Hepatocyte (in vitro differentiated cells): ENCODE data around the gene MAGOHB. TPM values are rescaled to one million over a fixed set of nuclear protein-coding genes. Genes with fewer than 3 reads are reported as not detected.

Source experiments
- DNase-seq: peaks from one replicate; pipeline ENCODE4 v3.0.0-alpha.2; 2016; ENCODE audit warnings: low spot score
- H2AFZ ChIP-seq: fragments of 200-600 bp; sonication (generic); 2 replicates; pipeline ENCODE4 v1.6.0; 2016; ENCODE audit warnings: antibody characterized with exemption, mild to moderate bottlenecking
- H3K27ac ChIP-seq: fragments of 200-600 bp; sonication (generic); 2 replicates; pipeline ENCODE4 v1.5.1; 2016; ENCODE audit warnings: mild to moderate bottlenecking
- H3K27me3 ChIP-seq: fragments of 200-600 bp; sonication (generic); 2 replicates; pipeline ENCODE4 v1.6.1; 2016
- H3K36me3 ChIP-seq: fragments of 200-600 bp; sonication (generic); replicated peaks from 2 replicates; pipeline ENCODE4 v1.5.1; 2016; ENCODE audit warnings: low read depth; ENCODE audit not compliant: insufficient read depth
- H3K4me1 ChIP-seq: fragments of 200-600 bp; sonication (generic); 2 replicates; pipeline ENCODE4 v1.5.1; 2016; ENCODE audit warnings: mild to moderate bottlenecking, moderate library complexity; ENCODE audit not compliant: insufficient read depth
- H3K4me2 ChIP-seq: fragments of 200-600 bp; sonication (generic); 2 replicates; pipeline ENCODE4 v1.6.0; 2016
- H3K4me3 ChIP-seq: fragments of 200-600 bp; sonication (generic); 2 replicates; pipeline ENCODE4 v1.5.1; 2016; ENCODE audit warnings: mild to moderate bottlenecking
- H3K79me2 ChIP-seq: fragments of 200-600 bp; sonication (generic); 2 replicates; pipeline ENCODE4 v1.6.0; 2017; ENCODE audit warnings: mild to moderate bottlenecking
- H3K9me2 ChIP-seq: fragments of 200-600 bp; sonication (generic); replicated peaks from 2 replicates; pipeline ENCODE4 v1.6.0; 2017; ENCODE audit warnings: mild to moderate bottlenecking; ENCODE audit not compliant: insufficient read depth
- H3K9me3 ChIP-seq: fragments of 200-600 bp; sonication (generic); 2 replicates; pipeline ENCODE4 v1.5.1; 2016; ENCODE audit warnings: low read depth, mild to moderate bottlenecking
- H4K20me1 ChIP-seq: fragments of 200-600 bp; sonication (generic); 2 replicates; pipeline ENCODE4 v1.6.0; 2016; ENCODE audit warnings: mild to moderate bottlenecking; ENCODE audit not compliant: insufficient read depth, poor library complexity, severe bottlenecking
- EZH2 ChIP-seq: fragments of 200-600 bp; sonication (generic); IDR thresholded peaks from 2 replicates; pipeline ENCODE4 v1.6.1; 2016; ENCODE audit warnings: antibody characterized with exemption, mild to moderate bottlenecking, borderline replicate concordance
- EZH2phosphoT487 ChIP-seq: fragments of 200-600 bp; sonication (generic); IDR thresholded peaks from one replicate; pipeline ENCODE4 v1.6.1; 2018; ENCODE audit warnings: antibody characterized with exemption, mild to moderate bottlenecking, low read depth, moderate library complexity; ENCODE audit not compliant: unreplicated experiment, severe bottlenecking
- WGBS: methylation state at CpG from one replicate; pipeline ENCODE4 v1.1.6; 2016; ENCODE audit warnings: low lambda C conversion rate; ENCODE audit errors: missing lambda C conversion rate; 5-methylcytosine and 5-hydroxymethylcytosine counted together
- polyA plus RNA-seq: library from polyadenylated mRNA; unstranded; fragments of >200 nt; fragmentation: Nextera tagmentation; extraction: Ambion mirVana; gene quantifications from 2 replicates; pipeline ENCODE4 v1.2.1, GENCODE V29; 2016
- total RNA-seq: library from RNA; depleted of rRNA; stranded (reverse); fragments of >200 nt; gene quantifications from 2 replicates; pipeline ENCODE4 v1.2.3, GENCODE V29; 2014
- TF ChIP-seq, protein P1 (sequence below): fragments of 200-600 bp; sonication (generic); IDR thresholded peaks from 2 replicates; pipeline ENCODE4 v1.5.1; 2016; ENCODE audit warnings: antibody characterized with exemption, mild to moderate bottlenecking; ENCODE audit not compliant: poor library complexity

MAGOHB gene
- total and polyA plus RNA-seq, 2 experiments from 2014 or later = 21.4 to 40.2 TPM

DNA sequence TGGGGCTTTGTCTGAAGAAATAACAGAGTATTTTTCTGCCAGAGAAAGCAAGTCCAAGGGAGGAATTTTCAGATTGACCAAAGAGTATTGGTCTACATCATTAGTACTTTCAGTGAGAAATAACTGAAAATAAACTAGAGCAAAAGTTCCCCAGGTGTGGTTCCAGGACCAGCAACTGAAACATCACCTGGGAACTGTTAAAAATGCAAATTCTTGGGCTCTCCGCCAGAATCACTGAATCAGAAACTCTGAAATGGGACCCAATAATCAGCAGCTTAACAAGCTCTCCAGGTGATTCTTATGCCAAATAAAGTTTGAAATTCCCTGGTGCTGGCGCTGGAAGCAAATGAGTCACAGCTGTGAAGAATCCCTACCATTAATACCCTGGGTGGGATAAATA, 55.6 kb downstream of the MAGOHB start:
- Histone ChIP-seq H3K4me3 (no peak overlapping the region), H3K9me2 (no peaks in the 10 kb centered on the region), H3K4me1 (no peaks in the 10 kb centered on the region), H3K27ac (no peak overlapping the region), H3K9me3 (no peaks in the 10 kb centered on the region), H3K36me3 (no peaks in the 10 kb centered on the region), H2AFZ (no peak overlapping the region), H3K27me3 (no peaks in the 10 kb centered on the region), H4K20me1 (no peaks in the 10 kb centered on the region), H3K4me2 (no peak overlapping the region), H3K79me2 (no peaks in the 10 kb centered on the region)
- DNase-seq = no peak
- TF ChIP-seq, protein P1, sequence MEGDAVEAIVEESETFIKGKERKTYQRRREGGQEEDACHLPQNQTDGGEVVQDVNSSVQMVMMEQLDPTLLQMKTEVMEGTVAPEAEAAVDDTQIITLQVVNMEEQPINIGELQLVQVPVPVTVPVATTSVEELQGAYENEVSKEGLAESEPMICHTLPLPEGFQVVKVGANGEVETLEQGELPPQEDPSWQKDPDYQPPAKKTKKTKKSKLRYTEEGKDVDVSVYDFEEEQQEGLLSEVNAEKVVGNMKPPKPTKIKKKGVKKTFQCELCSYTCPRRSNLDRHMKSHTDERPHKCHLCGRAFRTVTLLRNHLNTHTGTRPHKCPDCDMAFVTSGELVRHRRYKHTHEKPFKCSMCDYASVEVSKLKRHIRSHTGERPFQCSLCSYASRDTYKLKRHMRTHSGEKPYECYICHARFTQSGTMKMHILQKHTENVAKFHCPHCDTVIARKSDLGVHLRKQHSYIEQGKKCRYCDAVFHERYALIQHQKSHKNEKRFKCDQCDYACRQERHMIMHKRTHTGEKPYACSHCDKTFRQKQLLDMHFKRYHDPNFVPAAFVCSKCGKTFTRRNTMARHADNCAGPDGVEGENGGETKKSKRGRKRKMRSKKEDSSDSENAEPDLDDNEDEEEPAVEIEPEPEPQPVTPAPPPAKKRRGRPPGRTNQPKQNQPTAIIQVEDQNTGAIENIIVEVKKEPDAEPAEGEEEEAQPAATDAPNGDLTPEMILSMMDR = no peak
- no peak for TF ChIP-seq EZH2
- TF ChIP-seq EZH2phosphoT487 = no peak
- 60% methylated on average over 2 of the region's 2 CpGs for WGBS

DNA sequence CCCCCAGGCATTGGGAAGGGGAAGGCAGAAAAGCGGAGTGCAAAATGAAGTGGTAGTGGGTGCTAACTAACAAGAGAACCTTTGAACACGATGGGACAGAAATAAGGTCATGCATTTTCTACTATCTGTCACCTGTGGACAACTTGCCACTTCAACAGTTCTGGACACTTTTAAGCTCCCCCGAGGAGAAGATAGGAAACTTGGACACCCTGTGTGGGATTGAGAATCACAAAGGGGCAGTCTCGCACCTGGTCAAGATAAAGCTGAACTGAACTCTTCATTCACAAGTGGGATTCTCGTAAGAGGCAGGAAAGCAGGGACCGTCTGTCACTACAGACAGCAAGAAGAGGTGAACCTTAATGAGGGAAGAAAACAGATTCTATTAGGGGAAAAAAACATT, 56.1 kb downstream of the MAGOHB start:
- H4K20me1 ChIP-seq = no peaks in the 10 kb centered on the region
- H3K27ac ChIP-seq = no peak overlapping the region
- H3K79me2 ChIP-seq = no peaks in the 10 kb centered on the region
- TF ChIP-seq, protein P1 = no peak
- TF ChIP-seq EZH2 = no peak
- no peak for TF ChIP-seq EZH2phosphoT487
- no peaks in the 10 kb centered on the region for H3K9me3 ChIP-seq
- no peak overlapping the region for H3K4me3 ChIP-seq
- no peak overlapping the region for H3K4me2 ChIP-seq
- WGBS = 55% methylated on average over 6 of the region's 6 CpGs
- H3K27me3 ChIP-seq = no peaks in the 10 kb centered on the region
- H2AFZ ChIP-seq = no peak overlapping the region
- no peaks in the 10 kb centered on the region for H3K4me1 ChIP-seq
- DNase-seq = no peak
- no peaks in the 10 kb centered on the region for H3K9me2 ChIP-seq
- no peaks in the 10 kb centered on the region for H3K36me3 ChIP-seq

DNA sequence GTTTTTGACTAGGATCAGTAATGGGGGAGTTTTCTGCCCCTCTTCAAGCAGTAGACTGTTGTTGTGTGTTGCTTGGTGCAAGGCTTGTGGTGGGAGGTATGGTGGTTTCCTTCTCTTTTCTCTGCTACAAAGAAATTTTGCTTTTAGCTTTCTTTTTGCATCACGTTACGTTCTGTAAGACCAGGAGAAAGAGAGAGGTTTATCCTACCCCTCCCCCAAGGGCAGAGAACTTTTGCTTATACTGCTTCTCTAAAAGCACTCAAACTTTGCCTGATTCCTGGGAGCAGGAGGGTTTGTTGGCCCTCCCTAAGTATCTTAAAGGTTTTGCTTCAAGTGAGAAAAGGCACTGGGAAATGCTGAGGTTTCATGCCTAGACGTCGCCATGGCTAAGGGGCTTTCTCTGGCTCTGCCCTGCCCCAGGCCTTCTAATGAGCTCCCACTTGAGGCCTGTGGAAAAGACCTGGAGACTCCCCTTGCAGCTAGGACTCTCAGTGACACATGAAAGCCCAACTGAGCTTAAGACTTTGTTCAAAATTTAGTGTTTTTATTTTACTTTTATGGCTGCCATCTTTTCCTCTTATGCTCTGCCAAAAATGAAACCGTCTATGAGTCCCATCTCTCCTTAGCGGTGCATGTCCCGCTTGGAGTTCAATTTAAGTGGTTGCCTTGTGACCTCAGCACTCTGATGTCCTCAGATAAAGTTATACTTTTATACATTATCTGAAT, 58.5 kb downstream of the MAGOHB start:
- Histone ChIP-seq H3K4me2 (no peak overlapping the region), H3K79me2 (no peaks in the 10 kb centered on the region), H3K4me3 (no peak overlapping the region), H2AFZ (no peak overlapping the region), H3K9me3 (no peaks in the 10 kb centered on the region), H4K20me1 (no peaks in the 10 kb centered on the region), H3K4me1 (no peaks in the 10 kb centered on the region), H3K36me3 (no peaks in the 10 kb centered on the region), H3K27ac (no peak overlapping the region), H3K9me2 (no peaks in the 10 kb centered on the region), H3K27me3 (no peaks in the 10 kb centered on the region)
- WGBS = 95% methylated on average over 7 of the region's 7 CpGs
- no peak for DNase-seq
- TF ChIP-seq, protein P1 = no peak
- TF ChIP-seq EZH2phosphoT487 = no peak
- TF ChIP-seq EZH2 = no peak

DNA sequence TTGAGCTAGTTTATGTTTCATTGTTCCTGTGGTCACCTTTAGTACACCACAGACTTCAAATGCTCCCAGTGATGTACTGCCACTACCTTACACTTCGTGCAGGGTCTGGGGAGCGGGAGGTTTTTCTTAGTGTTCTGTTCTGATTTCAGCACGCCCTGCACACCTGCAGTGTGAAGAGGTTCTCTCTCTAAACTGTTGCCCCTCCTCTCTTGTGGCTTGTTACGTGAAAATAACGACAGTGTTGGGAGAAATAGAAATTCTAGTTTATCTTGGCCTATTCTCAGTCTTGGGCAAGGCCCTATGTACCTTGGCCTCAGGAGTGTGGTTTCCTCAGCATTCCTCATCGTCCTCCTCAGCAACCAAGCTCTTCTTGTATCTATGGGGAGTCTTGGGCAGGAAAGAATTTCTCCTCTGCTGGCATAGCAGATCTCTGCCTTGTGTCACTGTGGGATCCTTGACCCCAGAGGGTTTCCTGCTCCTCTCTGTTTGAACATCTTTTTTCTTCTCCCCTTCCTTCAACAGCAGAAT, 59.1 kb downstream of the MAGOHB start:
- 82% methylated on average over 6 of the region's 6 CpGs for WGBS
- Histone ChIP-seq H3K9me3 (no peaks in the 10 kb centered on the region), H4K20me1 (no peaks in the 10 kb centered on the region), H3K79me2 (no peaks in the 10 kb centered on the region), H3K4me3 (no peak overlapping the region), H3K27ac (no peak overlapping the region), H3K27me3 (no peaks in the 10 kb centered on the region), H3K36me3 (no peaks in the 10 kb centered on the region), H3K4me1 (no peaks in the 10 kb centered on the region), H3K9me2 (no peaks in the 10 kb centered on the region), H3K4me2 (no peak overlapping the region), H2AFZ (no peak overlapping the region)
- no peak for DNase-seq
- TF ChIP-seq, protein P1 = no peak
- TF ChIP-seq EZH2phosphoT487 = no peak
